SU-DHL-6 (cell line): ENCODE measurements around the gene ACSS1.

ENCODE experiments used
- CTCF ChIP-seq: fragments of 200-600 bp; sonication (generic); IDR thresholded peaks from one replicate; pipeline ENCODE4 v1.5.1; 2017; ENCODE audit warnings: antibody characterized with exemption, mild to moderate bottlenecking, low read length, moderate library complexity; ENCODE audit not compliant: insufficient read depth, poor library complexity, severe bottlenecking
- EZH2phosphoT487 ChIP-seq: fragments of 200-600 bp; sonication (generic), shearing (Covaris generic); conservative IDR thresholded peaks from 2 replicates; pipeline ENCODE4 v1.6.1; 2018; ENCODE audit warnings: mild to moderate bottlenecking, antibody characterized with exemption, low read length, moderate library complexity, mixed read lengths

- TF ChIP-seq CTCF (no peak), EZH2phosphoT487 (no peak)
These were observed 6.7 kb upstream of the ACSS1 start for GRCh38 chr20:25064561-25065071.
